Measurements from ENCODE around the gene DYDC2.

DNA sequence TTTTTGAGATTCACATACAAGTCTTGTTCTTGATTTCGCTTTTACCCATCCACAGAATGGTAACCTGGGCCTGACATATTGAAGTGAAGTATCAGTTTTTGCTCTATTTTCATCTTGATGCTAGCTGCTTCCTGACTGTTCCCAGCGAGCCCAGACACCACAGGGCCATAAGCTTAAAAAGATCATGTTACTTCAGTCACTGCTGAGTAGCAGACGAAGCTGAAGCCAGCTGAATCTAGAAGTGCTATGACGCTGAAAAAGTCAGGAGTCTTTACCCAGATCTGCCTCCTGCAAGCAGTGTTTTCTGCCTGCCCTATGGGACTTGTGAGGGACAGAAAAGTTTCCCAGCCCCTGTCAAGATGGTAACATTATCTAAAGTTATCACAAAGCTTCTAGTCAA is 49.0 kb downstream of the DYDC2 start:
- TF ChIP-seq, protein P1, sequence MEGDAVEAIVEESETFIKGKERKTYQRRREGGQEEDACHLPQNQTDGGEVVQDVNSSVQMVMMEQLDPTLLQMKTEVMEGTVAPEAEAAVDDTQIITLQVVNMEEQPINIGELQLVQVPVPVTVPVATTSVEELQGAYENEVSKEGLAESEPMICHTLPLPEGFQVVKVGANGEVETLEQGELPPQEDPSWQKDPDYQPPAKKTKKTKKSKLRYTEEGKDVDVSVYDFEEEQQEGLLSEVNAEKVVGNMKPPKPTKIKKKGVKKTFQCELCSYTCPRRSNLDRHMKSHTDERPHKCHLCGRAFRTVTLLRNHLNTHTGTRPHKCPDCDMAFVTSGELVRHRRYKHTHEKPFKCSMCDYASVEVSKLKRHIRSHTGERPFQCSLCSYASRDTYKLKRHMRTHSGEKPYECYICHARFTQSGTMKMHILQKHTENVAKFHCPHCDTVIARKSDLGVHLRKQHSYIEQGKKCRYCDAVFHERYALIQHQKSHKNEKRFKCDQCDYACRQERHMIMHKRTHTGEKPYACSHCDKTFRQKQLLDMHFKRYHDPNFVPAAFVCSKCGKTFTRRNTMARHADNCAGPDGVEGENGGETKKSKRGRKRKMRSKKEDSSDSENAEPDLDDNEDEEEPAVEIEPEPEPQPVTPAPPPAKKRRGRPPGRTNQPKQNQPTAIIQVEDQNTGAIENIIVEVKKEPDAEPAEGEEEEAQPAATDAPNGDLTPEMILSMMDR (IDR thresholded peaks at IDR 0.05): no peak
- TF ChIP-seq POLR2A (IDR thresholded peaks at IDR 0.05): no peak
